Measurements from ENCODE around the gene PARP2. TPM values are rescaled to one million over a fixed set of nuclear protein-coding genes. Genes with fewer than 3 reads are reported as not detected.
"Not testable (repeated sequence)": the region's sequence is repeated elsewhere in the genome, so short reads cannot be mapped to it uniquely, and the experiment has no call there.

The PARP2 gene
- total RNA-seq, 4 donors from 2014 or later = 8.2 to 18.1 (median 9.9) TPM

GRCh38 chr14:20332431-20332787 is 11.0 kb upstream of the PARP2 start:
- WGBS, 2 donors (ENCODE audit: low coverage in 1 of 2) = 0 to 4% methylated on average over 1 to 4 of the region's 4 CpGs
- Histone ChIP-seq H3K9me3 (no peaks in the 10 kb centered on the region), H3K4me1 (peaks cover 7 to 59% (median 14%) of the 10 kb centered on the region in 3 donors), H3K27ac (peak overlapping the region; percentile 85 to 95 (median 94)), H3K27me3 (no peaks in the 10 kb centered on the region), H3K36me3 (peaks cover 3 to 18% of the 10 kb centered on the region in 2 donors), H3K4me3 (peak overlapping the region; percentile 61 to 84)
- no peak for ATAC-seq
- TF ChIP-seq POLR2AphosphoS5 (IDR thresholded peaks at IDR 0.05) = no peak
- no peak for TF ChIP-seq EP300 (IDR thresholded peaks at IDR 0.05)
- TF ChIP-seq CTCF (IDR thresholded peaks at IDR 0.05) = no peak
- no peak for TF ChIP-seq POLR2A (IDR thresholded peaks at IDR 0.05)

- no peaks in the 10 kb centered on the region for H3K27me3 ChIP-seq
- H3K4me3 ChIP-seq = peak within 1 kb of the TSS; percentile 61 to 84
- H3K27ac ChIP-seq = peak within 1 kb of the TSS; percentile 85 to 95 (median 94)
- 0 to 1% methylated on average over 12 to 15 of the region's 19 CpGs for WGBS, 2 donors (ENCODE audit: low coverage in 1 of 2)
- ATAC-seq = peak; percentile 100
- H3K36me3 ChIP-seq = peaks cover 3 to 14% of the 10 kb centered on the region in 2 donors
- H3K4me1 ChIP-seq = peaks cover 7 to 53% (median 8%) of the 10 kb centered on the region in 3 donors
- no peaks in the 10 kb centered on the region for H3K9me3 ChIP-seq
- TF ChIP-seq EP300 (IDR thresholded peaks at IDR 0.05) (no peak), CTCF (IDR thresholded peaks at IDR 0.05) (no peak), POLR2AphosphoS5 (IDR thresholded peaks at IDR 0.05) (peak; percentile 91), POLR2A (IDR thresholded peaks at IDR 0.05) (peak; percentile 53 to 64)
These were observed 10.5 kb upstream of the PARP2 start, which contains the start of gene CCNB1IP1 for GRCh38 chr14:20332788-20333493. Gene CCNB1IP1 (minus strand): TSS chr14:20333279. CDS start chr14:20316523, 16,756 bp downstream.

- TF ChIP-seq POLR2AphosphoS5 (IDR thresholded peaks at IDR 0.05) (no peak), EP300 (IDR thresholded peaks at IDR 0.05) (no peak), CTCF (IDR thresholded peaks at IDR 0.05) (peak in 1 of 4 experiments; percentile 15)
- Histone ChIP-seq H3K9me3 (no peaks in the 10 kb centered on the region), H3K4me1 (peaks cover 7 to 48% (median 7%) of the 10 kb centered on the region in 3 donors), H3K4me3 (peak overlapping the region; percentile 61 to 84), H3K27me3 (no peaks in the 10 kb centered on the region), H3K27ac (peak overlapping the region; percentile 85 to 95 (median 94)), H3K36me3 (peaks cover 3 to 9% of the 10 kb centered on the region in 2 donors)
- 5 to 7% methylated on average over 3 of the region's 3 CpGs for WGBS, 2 donors (ENCODE audit: low coverage in 1 of 2)
- ATAC-seq = no peak
These were observed 10.0 kb upstream of the PARP2 start for GRCh38 chr14:20333494-20333841.

GRCh38 chr14:20334017-20334416 is 9.4 kb upstream of the PARP2 start:
- Histone ChIP-seq H3K4me1 (peaks cover 7 to 42% (median 7%) of the 10 kb centered on the region in 3 donors), H3K36me3 (peaks cover 0 to 4% of the 10 kb centered on the region in 2 donors), H3K27me3 (no peaks in the 10 kb centered on the region), H3K4me3 (no peak overlapping the region), H3K9me3 (no peaks in the 10 kb centered on the region), H3K27ac (peak overlapping the region; percentile 85 to 95 (median 94))
- no peak for ATAC-seq
- 63 to 75% methylated on average over 3 to 7 of the region's 7 CpGs for WGBS, 2 donors (ENCODE audit: low coverage in 1 of 2)
- TF ChIP-seq EP300 (IDR thresholded peaks at IDR 0.05) (no peak), POLR2AphosphoS5 (IDR thresholded peaks at IDR 0.05) (no peak), CTCF (IDR thresholded peaks at IDR 0.05) (no peak), POLR2A (IDR thresholded peaks at IDR 0.05) (no peak)

GRCh38 chr14:20341032-20341431 is 2.4 kb upstream of the PARP2 start:
- Histone ChIP-seq H3K36me3 (peaks cover 0 to 13% of the 10 kb centered on the region in 2 donors), H3K4me1 (peaks cover 0 to 11% (median 5%) of the 10 kb centered on the region in 3 donors)
- H3K27me3 ChIP-seq, H3K9me3 ChIP-seq, H3K4me3 ChIP-seq, H3K27ac ChIP-seq, ATAC-seq: not testable (repeated sequence)
- 94 to 100% methylated on average over 2 of the region's 4 CpGs for WGBS, 2 donors (ENCODE audit: low coverage in 1 of 2)
